ENCODE data around the gene DHRS7.

DHRS7 gene, protein sequence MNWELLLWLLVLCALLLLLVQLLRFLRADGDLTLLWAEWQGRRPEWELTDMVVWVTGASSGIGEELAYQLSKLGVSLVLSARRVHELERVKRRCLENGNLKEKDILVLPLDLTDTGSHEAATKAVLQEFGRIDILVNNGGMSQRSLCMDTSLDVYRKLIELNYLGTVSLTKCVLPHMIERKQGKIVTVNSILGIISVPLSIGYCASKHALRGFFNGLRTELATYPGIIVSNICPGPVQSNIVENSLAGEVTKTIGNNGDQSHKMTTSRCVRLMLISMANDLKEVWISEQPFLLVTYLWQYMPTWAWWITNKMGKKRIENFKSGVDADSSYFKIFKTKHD

DNA sequence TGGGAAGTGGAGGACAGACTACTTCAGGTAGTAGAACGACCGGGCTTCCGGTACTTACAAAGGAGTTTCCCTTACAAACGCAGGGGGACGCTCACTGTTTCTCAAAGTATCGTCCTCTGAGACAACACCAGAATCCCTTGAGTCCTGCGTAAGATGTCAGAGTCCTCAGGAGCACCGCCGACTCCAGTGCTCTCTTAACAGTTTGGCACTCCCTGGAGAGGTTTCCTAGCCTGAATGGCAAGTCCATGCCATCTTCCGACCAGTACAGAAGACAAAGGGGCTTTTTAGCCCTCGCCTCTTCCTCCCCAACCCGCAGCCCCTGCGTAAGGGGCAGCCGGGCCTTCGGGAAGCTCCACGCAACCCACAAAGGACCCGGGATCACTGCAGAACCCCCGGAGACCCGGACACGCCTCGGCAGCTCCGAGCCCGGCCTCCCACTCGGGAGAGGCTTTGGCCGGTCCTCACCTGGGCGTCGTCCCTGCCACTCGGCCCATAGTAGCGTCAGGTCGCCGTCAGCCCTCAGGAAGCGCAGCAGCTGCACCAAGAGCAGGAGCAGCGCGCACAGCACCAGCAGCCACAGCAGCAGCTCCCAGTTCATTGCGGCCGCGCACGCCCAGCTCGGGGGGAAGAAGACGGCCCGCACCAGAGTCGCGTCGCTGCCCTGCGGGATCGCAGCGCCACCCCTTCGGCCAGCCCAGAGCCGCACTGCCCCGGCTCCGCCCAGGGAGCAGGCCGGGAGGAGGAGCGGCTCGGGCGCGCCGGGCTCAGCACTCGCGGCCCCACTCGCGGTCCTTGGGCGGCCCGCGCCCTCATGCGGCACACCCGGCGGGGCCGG, at the start of gene DHRS7:
Gene DHRS7, minus strand, starts transcription at position 687 of the 835 bp plus-strand sequence. Its CDS starts 89 bp downstream, at position 598.
- DNase-seq (ENCODE audit: low spot score): peak; percentile 96

DNA sequence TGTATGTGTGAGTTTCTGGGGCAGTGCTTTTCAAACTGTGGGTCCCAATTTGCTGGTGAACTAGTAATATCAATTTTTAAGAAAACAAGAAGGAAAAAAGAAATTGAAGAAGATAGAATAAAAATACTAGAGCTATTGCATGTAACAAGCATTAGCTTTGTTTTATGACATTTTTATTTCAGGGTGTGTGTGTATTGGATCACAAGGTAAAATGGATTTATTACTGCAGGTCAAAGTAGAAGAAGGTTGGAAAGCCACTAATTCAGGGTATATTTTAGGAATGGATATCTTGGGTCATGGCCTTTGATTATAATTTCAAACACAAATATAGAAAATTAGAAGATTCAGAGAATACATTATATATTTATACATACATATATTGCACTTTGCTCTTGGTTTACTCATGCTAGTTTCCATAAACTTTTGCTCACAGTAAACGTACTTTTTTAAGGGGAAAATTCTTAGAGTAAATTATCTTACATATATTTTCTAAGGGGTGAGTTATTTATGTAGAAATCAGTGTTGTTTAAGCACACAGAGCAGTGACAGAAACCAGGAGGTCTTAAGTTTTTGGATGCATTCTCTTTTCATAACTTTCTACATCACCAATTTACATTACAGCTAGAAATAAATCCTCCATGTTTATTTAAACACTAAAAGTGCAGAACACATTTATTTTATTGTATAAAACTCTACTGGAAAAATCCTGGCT, 49.4 kb upstream of the DHRS7 start:
- DNase-seq (ENCODE audit: low spot score): no peak

DNA sequence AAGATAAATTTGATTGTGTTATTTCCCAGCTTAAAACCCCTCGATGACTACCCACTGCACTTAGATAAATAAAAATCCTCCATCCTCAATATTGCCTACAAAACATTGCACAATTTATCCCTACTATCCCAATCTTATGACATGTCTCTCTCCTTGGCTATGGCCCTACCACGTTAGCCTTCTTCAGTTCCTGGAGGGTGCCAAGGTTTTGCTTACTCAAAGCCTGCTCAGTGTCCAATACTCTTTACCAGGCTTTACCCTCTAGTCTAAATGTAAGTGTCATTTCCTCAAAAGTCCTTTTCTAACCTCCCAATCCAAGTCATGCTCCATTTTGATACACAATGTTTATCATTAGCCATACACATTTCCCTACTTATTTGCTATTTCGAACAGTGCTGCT, 48.8 kb upstream of the DHRS7 start:
- DNase-seq (ENCODE audit: low spot score): no peak

DNA sequence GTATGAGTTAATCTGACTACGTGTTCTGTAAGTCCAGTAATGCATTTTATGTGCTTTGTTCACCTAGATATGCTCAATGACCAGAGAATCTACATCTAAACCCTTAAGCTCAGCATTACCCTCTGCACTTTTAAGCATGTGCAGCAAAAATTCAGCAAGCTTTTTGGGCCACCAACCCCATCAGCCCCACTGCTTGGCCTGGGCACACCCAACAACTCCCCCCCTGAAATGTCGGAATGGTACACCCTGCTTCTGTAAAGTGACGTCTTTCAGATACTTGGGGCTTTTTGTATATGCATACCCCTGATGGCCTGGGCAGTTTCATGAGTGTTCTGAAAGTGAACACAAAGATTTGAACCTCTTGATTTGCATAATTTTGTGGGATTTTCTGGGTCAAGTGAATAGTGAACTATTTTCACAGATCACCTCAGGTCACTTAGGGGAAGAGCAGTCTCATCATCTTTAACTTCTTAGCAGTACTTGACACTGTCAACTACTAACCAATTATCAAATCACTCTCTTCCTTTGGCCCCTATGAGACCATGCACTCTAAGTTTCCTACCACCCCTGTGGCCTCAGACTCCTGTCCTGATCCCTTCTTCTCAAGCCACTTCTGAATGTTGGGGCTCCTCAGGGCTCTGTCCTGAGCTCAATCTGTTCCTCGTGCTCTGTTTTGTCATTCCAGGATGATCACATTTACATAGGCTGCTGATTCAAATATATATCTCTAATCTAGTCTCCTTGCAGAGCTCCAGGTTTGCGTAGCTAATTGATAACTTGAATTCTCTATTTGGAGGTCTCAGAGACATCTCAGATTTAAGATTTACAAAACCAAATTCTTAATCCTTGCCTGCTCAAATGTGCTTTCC, 47.5 kb upstream of the DHRS7 start:
- DNase-seq (ENCODE audit: low spot score): no peak

DNA sequence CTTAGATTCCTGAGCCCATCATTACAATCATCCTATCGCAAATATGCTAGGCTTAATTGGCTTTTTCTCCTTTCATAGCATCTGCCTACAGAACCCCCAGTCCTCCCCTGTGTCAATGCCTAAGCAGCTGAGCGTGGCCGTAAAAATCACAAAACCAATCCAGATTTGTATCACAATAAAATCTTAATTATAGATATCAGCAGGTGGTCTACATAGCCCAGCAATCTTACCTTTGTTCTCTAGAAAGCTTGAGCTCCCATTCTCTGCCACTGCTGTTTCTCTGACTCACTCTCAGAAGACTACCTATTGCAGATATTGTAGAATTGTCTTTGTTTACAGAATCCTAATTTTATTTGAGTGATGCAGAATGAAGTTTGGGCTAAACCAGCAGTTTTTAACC, 46.0 kb upstream of the DHRS7 start:
- no peak for DNase-seq (ENCODE audit: low spot score)

DNA sequence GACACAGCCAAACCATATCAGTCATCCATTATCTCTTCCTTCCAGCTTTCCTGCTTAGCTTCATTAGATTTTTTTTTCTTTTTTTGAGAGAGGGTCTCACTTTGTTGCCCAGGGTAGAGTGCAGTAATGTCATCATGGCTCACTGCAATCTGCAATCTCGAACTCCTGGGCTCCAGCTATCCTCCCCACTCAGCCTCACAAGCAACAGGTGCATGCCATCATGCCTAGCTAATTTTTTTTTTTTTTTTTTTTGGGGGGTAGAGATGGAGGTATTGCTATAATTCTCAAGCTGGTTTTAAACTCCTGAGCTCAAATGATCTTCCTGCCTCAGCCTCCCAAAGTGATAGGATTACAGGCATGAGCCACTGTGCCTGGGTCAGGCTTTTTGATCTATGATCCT, 45.5 kb upstream of the DHRS7 start:
- DNase-seq (ENCODE audit: low spot score): no peak

DNA sequence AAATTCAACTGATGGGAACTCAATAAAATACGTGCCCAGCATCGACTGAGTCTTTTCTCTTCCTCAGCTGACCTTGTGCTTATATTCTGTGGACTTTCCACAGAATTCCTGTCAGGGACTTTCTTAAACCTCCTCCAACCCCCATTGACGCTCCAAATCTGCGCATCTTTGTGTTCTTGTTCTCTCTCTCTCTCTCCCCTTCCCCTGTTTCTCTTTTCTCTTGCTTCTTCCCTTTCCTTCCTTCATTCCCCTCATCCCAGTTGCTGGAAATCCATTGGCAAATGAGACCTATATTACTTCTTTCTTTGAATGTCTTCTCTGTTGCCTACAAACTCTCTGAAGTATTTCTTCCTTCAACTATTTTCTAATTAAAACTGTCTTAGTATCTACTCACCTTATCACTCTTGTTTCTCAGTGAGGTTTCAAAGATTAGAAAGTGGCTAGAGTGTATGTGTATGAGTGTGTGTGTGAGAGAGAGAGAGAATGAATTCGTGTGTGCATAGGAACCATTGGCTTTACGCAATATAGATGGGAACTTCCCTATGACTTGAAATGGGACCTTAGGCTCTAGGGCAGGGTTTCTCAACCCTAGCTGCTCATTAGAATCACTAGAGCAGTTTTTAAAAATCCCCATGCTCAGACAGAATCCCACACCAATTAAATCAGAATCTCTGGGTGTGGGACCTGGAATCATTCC, 41.8 kb upstream of the DHRS7 start:
- no peak for DNase-seq (ENCODE audit: low spot score)

DNA sequence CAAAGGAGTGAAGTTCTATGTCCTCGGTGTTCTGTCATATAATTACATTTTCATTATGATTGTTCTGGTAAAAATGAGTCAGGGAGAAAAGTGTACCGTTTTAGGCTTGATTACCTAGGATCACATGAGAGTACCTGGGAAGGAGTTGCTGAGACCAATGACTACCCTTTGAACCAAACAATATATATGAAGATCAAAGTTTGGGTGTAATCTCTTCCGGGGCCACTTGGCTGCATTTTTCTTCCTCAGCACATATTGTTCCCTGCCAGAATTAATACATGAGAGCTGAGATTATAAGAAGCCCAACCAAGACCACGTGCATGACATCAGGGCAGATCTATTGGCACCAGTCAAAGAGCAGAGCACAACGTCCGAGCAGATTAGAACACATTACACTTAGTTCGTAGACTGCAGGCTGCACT, 41.1 kb upstream of the DHRS7 start:
- DNase-seq (ENCODE audit: low spot score): no peak

DNA sequence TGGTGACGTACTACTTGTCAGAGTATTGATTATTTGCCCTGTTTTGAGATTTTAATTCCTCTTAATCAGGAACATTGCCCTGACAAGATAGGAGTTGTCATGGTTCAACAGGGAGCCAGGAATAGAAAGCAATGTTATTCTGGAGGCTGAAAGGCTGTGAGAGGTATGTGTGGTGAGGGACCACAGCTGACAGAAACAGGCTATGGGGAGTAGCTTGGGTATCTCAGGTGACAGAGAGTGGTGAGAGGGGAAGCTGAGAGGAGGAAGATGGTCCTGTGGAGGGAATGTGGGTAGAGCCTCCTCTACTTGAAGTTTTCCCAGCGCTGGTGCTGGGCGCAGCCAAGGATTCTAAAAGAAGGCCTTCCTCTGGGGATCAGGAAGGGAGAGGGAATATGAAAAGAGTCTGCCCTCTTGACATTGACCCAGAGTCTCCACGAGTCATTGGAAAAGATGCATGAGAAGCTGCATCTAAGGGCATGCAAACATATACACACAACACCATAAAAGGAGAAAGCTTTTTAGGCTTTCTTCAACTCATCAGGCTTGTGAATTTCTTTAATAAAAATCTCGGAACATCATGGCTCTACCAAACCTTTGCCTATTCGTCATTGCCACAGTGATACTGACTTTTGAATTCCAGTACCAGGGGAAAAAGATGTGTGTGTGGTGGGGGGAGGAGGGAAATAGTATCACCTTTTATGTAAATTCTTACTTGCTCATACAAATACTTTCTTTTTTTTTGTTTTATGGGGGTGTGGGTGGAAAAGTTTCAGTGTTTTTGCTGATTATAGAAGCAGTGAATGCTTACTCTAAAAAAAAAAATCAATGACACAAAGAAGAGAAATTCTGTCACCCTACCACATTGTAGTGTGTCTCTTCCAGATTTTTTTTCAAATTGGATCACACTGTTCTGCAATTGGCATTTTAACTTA, 39.9 kb upstream of the DHRS7 start:
- DNase-seq (ENCODE audit: low spot score): no peak

DNA sequence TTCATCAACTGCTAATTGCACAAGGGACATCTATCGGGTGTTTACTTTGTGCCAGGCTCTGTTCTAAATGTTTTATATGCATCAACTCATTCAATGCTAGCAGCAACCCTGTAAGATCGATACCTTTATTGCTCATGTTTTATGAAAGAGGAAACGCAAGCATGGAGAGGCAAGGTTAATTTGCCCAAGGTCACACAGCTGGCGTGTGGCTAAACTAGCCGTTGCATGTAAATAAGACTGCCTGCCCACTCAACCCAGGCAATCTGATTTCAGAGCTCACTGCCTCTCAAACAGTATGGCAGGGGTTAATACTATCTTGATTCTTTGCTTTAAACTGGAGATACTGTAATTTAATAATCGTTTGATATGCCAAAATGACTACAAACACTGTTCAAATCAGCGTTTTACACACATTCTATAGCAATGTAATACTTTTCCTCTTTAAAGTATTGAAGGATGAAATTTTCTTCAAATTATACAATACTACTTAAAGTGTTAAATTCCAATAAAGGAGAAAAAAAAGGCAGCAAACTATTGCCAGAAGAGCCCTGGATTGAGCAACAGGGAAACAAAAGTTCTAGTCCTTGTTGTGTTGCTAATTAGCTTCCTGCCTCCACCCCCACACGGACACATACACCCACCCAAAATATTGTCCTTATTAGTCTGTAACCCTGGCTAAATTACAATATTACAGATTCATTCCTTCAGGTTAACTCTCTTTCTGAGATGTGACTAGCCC, 39.1 kb upstream of the DHRS7 start:
- DNase-seq (ENCODE audit: low spot score): no peak

DNA sequence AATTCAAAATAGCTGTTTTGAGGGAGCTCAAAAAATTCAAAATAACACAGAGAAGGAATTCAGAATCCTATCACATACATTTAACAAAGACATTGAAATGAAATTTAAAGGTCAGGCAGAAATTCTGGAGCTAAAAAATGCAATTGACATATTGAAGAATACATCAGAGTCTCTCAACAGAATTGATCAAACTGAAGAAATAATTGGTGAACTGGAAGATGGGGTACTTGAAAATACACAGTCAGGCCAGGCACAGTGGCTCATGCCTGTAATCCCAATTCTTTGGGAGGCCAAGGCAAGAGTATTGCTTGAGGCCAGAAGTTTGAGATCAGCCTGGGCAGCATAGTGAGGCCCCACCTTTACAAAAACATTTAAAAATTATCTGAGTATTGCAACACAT, 34.1 kb upstream of the DHRS7 start:
- no peak for DNase-seq (ENCODE audit: low spot score)

DNA sequence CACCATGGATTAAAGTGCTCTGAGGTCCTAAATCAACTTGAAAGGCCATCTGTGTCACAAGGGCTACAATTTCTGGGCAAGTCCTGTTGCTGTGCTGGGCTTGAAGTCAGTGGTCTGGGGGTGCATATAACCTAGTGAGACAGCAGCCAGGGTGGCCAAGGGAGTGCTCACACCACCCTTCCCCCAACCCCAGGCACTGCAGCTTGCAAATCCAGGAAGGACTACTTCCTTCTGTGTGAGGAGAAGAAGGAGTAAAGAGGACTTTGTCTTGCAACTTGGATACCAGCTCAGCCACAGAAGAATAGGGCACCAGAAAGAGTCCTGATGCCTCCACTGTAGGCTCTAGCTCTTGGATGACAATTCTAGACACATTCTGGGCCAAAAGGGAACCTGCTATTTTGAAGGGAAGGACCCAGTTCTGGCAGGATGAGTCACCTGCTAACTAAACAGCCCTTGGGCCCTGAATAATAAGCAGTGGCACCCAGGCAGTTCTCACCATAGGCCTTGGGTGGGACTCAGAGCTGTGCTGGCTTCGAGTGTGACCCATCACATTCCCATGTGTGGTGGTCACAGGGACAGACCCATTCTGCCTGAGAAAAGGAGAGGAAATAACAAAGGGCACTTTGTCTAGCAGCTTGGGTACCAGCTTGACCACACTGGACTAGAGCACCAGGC, 32.6 kb upstream of the DHRS7 start:
- DNase-seq (ENCODE audit: low spot score): no peak

DNA sequence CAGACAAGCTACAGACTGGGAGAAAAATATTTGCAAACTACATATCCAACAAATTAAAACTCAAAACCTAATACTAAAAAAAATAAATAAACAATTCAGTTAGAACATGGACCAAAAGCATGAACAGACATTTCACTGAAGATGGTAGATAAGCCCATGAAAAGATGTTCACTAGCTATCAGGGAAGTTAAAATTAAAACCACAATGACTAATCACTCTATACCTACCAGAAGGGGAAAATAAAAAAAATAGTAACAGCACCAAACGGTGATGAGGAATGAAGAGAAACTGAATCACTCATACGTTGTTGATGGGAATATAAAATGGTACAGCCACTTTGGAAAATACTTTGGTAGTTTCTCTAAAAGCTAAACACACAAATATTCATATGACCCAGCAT, 31.1 kb upstream of the DHRS7 start:
- DNase-seq (ENCODE audit: low spot score): no peak

DNA sequence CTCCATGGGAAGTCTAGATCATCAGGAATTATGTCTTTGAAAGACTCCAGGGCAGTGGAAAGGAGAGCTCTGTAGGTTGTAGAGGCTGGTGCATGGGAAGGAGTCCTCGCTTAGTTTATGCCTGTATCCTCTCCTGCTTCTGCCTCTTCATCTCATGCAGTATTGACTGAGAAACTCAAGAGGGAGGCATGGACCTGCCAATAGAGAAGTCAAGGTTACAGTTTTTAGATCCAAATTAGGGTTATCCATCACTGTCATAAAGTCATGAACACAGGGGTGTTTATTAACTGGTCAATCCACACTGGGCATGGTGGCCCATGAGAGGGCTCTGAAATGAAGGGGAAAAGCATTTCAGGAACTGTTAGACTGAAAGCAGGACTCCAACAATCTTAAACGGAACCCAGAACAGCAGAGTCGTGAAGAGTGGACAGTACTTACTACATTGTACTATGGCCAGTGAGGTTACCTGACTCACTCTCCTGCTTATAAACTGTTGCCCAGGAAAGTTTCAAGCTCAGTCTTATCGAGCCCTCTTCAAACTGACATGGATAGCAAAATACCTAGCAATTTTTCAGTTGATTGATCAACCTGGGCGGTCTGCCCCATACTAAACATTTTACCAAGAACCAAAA, 30.1 kb upstream of the DHRS7 start:
- no peak for DNase-seq (ENCODE audit: low spot score)

DNA sequence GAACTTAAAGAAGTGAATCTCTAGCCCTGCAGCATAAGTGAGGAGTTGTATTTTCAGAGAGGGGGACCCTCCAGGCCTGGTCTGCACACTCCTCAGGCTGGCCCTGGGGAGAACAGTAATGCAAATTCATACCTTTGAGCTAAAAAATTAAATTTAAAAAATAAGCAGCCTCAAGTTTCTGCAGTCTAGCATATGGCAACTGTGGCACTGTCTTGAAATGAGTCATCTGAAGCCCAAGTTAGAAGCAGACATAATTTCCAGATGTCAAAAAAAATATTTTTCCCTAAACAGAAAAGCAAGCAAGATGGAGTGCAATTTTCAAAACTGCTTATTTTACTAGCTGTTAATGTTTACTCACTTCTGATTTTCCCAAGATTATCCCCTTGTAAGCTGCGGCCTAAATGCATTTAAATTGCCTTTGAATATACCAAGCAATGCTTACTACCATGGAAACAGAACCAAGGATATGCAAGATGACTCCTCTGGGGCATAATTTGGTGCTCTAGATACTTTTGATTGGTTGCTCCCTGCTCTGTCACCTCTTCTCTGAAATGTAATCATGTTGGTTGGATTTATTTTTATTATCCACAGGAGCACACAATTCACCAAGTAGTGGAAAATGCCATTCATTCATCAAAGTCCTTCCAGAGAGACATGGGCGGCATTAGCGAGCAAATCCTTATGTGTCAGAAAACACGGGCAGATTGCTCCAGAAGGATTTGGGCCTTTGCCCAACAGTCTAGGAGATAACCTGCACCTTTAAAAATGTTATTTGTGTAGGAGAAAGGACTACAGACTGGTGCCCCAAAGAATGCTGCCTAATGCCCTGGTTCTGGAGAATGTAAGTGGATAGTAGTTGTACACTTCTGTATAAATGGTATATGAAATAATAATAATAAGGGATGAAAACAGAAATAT, 25.0 kb upstream of the DHRS7 start:
- DNase-seq (ENCODE audit: low spot score): peak; percentile 25

DNA sequence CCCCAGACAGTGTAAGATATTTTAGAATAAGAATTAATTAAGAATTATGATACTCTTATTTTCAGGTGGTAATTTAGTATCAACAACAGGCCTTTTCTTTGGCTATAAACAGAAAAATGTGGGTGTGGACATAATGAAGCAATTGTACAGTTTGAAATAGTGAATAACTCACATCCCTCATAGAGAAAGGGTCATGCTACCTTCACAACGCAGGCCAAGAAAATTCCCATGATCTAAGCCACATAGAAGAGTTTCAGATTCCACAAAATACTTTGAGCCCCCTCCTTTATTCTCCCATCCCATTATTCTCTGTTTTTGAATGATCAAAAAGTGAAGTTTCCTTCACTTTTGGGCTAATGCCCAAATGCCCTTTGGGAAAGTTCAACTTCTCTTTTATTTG, 23.5 kb upstream of the DHRS7 start:
- no peak for DNase-seq (ENCODE audit: low spot score)

DNA sequence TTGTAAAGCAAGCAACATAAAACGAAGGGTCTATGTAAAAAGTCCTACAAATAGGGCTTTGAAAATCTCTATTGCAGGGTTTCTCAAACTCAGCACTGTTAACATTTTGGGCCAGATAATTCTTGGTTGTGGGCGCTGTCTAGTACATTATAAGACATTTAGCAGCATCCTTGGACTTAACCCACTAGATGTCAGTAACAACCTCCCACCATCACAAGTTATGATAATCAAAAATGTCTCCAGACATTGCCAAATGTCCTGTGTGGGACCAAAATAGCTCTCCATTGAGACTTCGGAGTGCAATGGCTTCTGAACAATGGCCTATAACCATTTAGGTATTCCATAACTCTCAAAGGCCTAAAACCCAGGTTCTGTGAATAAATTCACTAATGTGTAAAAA, 22.9 kb upstream of the DHRS7 start:
- DNase-seq (ENCODE audit: low spot score): no peak
